ENCODE results near the gene CDH4.
"Not testable (repeated sequence)": the region's sequence is repeated elsewhere in the genome, so short reads cannot be mapped to it uniquely, and the experiment has no call there.

CDH4 gene

DNA sequence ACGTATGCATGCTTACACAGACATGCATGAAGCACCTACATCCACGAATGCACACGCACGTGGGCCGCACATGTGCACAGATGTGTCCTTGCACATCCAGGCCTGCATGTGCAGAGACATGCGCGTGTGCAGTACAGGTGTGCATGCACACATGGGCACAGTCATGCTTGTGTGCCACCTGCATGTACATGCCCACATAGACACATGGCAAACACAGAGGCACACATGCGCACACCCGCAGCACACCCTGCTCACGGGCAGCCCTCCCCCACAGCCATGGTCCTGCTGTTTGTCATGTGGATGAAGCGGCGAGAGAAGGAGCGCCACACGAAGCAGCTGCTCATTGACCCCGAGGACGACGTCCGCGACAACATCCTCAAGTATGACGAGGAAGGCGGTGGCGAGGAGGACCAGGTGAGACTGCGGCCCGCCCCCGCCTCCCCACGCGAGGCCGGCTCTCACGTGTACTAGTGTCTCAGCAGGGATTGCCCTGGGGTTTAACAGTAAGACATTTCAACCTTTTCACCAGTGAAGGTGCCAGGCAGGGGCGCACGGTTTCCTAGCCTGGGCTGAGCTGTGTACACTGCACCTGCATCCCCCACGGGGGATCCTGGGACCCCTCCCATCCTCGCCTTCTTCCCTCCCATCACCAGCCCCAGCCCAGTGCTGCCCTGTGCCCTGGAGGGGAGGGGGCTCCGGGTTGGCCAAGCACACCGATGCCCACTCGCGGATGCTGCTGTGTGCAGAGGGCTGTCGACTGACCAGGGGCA, 680.8 kb downstream of the CDH4 start:
- no peak for DNase-seq (ENCODE audit: low spot score)

DNA sequence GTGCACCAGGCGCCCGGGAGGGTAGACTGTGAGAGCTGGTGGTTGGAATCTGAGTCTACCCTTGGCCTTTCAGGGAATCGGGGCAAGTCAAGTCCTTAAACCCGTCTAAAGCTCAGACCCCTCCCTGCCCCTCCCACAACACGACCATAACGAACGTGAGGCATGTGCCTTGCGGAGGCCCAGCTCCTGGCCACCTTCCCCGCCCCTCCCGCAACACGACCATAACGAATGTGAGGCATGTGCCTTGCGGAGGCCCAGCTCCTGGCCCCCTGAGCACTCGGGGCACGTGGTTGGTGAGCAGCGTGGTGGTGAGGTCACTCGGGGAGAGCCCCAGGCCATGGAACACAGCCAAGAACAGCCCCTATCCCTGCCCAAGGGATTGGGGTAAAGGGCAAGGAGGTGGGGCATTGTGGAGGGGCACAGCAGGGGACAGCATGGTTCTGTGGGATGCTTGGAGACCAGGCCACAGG, 681.5 kb downstream of the CDH4 start:
- DNase-seq (ENCODE audit: low spot score) = no peak

DNA sequence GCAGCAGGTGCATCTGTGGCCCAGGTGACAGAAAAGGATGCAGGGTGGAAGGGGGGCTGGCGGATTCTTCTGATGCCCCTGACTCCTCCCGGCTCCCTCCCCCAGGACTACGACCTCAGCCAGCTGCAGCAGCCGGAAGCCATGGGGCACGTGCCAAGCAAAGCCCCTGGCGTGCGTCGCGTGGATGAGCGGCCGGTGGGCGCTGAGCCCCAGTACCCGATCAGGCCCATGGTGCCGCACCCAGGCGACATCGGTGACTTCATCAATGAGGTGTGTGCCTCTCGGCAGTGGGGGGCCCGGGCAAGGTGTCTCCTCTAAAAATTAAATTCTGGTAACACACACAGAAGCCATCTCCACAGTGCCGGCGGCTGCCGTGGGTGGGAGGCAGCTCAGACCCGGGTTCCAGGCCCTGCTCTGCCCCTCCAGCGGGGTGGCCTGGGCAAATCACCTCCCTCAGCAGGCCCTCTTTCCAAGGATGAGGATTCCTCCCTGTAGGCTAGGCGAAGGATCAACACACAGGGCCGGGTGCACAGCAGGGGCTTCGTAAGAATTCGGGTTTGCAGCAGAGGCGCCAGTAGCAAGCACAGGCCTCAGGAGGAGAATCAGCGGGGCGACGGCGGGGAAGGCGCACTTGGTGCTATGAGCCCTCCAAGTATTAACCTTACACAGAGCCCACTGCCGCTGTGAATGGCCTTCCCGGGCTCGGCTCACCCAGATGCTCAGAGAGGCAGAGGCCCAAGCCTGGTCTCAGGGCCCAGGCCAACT, 682.1 kb downstream of the CDH4 start:
- DNase-seq (ENCODE audit: low spot score) = no peak

DNA sequence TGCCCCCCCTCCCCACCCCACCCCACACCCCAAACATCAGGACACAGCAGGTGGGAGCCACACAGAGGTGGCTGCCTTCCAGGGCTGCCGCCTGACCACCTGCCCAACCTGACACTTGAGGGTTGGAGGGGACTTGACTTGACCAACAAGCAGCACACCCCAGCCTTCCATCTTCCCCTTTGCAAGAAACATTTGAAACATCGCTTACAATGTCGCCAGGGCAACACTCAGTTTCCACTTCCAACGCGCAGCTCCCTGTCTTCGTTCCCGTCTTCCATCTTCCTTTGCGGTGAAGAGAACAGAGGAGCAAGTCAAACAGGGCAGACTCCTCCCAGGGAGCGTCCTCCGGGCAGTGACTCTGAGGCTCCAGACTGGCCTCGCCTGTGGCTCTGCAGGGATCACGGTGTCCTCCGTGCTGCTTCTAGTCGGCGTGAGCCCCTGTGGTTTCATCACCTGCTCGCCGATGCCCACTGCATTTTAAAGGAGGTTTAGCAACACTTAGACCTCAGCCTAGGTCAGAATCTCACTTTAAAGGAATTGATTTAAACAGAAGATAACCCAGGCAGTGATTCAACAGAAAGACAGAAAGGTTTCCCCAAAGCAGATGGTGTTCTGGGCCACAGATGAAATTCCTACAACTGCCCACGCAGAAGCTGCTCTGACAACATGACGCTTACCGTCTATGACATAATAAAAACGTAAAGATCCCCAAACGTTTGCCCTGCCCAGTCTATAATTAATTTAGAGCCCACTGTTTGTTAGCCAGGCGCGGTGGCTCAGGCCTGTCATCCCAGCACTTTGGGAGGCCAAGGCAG, 682.9 kb downstream of the CDH4 start:
- DNase-seq (ENCODE audit: low spot score) = no peak

DNA sequence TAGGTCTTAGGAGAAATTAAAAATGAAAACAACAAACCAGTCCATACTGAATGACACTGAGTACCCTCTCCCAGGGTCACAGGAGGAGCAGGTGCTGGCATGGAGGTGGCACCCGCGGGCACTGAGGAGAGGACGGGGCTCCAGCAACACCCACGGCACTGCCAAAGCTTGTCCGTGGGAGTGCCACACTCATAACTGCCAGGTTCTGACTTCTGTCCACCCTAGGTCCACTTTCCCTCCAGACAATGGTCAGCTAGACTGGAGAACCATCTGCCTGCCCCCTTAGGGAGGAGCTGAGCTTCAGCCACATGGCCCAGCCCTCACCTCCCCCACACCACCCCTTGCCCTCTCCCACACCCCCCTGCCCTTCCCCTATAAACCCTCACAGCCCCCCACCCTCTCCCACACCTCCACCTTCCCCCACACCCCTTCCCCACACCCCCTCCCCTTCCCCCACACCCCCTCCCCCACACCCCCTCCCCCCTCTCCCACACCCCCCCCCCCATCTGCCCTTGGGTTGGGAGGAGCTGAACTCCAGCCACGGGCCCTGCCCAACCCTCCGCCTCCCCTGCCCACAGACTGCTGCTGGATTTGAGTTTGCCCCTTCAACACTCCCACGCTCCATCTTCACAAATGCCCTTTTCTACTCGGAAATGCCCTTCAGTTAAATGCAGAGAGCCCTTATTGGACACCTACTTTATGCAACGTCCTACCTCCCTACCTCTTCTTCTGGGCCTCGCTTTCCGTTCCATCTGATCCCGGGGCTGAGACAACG, 684.1 kb downstream of the CDH4 start:
- no peak for DNase-seq (ENCODE audit: low spot score)

DNA sequence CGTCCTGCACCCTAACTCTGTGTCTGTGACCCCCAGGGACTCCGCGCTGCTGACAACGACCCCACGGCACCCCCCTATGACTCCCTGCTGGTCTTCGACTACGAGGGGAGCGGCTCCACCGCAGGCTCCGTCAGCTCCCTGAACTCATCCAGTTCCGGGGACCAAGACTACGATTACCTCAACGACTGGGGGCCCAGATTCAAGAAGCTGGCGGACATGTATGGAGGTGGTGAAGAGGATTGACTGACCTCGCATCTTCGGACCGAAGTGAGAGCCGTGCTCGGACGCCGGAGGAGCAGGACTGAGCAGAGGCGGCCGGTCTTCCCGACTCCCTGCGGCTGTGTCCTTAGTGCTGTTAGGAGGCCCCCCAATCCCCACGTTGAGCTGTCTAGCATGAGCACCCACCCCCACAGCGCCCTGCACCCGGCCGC, 684.7 kb downstream of the CDH4 start:
- DNase-seq (ENCODE audit: low spot score) = no peak

DNA sequence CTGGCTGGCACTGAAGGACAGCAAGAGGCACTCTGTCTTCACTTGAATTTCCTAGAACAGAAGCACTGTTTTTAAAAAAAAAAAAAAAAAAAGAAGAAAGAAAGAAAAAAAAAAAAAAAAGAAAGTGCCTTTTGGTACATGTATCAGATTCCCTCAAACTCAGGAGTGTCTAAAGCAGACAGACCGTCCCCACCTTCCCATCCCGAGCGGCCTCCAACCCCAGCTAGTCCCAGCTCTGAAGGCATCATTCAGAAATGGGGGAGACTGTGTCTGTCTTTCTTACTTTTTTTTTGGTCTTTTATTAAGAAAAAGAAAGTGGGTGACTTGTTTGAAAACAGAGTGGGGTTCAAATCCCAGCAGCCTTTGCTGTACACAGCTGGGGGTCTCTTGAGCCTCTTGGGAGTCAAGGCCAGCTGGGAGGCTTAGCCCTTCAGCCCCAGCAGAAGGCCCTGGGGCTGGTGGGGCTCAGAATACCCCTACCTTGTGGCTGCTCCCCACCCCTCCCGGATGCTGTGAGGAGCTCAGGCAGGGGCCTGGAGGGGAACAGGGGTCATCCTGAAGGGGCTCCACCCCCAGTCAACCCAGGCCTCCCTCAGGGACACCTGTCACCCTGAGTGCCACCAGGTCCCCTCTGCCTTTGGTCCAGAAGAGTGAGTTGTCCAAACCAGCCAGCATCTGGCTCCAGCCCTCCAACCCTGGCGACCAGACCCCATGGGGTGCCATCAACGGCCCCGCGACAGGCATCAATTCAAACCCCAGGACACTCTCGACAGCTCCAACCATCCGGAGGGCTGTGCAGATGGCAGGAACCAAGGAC, 685.3 kb downstream of the CDH4 start:
- no peak for DNase-seq (ENCODE audit: low spot score)

DNA sequence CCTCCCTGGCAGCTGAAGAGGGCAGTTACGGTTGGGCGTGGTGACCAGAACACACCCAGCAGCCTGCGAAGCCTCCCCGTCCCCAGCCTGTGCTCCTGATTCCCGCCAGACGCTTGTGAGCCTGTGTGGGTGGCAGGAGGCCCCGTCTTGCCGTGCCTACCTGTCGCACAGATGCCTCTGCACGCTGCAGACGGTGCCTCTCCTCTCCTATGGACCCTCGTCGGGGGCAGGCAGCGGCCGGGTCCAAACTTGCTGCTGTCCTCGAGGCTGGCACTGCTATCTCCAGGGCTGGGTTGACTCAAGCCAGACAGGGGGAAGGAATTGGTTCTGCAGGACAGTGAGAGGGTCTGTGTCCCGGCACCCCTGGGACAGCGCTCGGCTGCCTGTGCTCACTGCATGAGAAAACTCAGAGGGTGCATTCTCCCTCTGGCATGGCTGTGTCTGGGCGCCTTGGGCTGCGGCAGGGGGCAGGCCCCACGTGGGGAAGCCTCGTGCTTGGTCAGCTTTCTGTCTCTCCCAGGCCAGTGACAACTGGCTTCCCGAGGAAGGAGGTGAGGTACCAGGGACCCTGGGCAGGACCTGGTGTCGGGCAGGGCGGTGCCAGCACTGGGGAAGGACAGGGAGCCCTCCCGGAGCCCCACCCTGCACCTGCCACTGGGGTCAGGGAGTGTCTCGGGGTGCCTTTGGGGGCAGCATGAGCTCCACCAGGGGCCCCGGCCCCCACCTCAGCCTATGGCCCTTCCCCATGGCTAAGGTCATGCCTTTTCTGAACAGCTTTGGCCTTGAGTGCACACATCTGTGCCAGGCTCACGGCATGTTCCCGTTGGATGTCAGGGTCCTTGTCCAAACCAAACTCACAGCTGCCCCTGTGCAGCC, 686.1 kb downstream of the CDH4 start:
- DNase-seq (ENCODE audit: low spot score) = no peak

DNA sequence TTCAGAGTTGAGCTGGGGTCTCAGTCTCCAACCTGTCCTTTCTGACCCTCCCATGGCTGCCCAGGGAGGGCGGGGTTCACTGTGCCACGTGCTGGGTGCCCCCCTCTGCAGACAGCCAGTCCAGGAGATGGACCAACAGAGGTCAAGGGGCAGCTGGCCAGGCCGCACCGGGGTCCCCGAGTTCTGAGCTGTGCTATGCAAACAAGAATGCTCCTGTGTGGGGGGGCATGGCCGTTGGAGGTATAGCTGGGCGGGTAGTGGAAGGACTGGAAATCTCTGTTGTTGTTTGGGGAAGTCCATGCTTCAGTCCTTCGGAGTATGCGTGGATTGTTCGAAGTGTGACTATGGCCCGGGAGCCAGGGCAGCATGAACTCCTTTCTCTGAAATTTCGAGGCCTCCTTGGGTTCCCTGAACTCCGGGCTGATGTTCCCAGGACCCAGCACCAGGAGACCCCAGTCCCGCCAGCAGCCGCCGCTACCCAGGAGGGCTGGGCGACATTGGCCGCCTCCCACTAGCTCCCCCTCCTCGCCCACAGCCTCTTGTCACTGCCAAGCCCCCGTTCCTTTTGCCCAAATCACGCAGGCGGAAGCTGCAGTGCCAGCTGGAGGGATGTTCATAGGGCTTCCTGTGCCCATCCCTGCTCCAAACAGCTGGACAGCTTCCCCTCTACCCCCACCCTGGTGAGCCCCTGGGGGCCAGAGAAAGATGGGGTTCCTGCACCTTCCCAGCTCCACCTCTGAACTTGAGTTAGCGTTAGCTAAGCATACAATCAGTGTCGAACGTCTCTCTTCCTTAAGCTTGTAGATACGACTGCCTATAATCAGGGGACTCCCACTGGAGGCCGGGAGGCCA, 687.0 kb downstream of the CDH4 start:
- DNase-seq (ENCODE audit: low spot score) = no peak

DNA sequence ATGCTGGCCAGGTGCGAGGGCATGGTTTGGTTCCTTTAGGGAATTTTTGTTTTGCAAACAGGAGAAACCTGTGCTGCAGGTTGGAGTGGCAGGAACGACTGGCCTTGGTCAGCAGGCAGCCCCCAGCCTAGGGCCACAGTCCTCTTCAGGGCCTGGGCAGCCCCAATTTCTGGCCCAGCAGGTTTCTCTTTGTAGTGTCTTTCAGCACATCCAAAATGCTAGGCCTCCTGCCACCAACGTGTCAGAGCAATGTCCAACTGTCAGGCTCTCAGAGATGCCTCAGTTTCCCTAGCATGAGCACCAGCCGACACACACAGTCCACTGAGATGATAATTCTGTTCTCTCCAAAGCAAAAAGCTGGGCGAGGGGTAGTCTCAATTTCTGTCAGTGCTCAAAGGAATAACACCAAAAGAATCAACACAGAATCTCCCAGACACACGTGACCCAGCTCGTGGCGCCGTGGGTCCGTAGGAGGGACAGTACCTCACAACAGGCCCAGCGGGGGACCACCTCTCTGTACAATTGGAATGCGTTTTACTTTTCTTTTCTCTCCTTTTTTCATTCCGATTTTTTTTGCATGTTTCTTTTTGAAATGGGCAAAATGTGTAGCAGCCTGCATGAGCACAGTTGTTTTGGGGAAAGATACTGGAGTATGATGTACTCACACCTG, 687.8 kb downstream of the CDH4 start:
- no peak for DNase-seq (ENCODE audit: low spot score)

DNA sequence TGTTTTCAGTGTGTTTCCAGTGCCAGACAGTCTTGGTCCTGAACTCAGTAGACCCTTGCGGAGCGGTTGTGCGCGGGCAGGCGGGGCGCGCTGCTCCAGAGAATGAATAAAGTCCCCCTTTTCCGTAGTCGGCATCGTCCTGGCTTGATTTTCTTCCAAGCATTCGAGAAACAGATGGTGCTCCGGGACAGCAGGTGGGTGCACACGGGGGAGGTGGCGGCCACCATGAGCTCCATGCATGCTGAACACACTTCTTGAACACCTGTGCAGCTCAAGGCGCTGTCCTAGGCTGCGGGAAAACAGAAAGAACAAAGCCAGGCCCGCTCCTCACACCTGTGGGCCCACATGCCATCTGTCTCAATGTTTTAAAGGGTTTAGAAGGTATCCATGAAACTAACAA, 688.4 kb downstream of the CDH4 start:
- no peak for DNase-seq (ENCODE audit: low spot score)

DNA sequence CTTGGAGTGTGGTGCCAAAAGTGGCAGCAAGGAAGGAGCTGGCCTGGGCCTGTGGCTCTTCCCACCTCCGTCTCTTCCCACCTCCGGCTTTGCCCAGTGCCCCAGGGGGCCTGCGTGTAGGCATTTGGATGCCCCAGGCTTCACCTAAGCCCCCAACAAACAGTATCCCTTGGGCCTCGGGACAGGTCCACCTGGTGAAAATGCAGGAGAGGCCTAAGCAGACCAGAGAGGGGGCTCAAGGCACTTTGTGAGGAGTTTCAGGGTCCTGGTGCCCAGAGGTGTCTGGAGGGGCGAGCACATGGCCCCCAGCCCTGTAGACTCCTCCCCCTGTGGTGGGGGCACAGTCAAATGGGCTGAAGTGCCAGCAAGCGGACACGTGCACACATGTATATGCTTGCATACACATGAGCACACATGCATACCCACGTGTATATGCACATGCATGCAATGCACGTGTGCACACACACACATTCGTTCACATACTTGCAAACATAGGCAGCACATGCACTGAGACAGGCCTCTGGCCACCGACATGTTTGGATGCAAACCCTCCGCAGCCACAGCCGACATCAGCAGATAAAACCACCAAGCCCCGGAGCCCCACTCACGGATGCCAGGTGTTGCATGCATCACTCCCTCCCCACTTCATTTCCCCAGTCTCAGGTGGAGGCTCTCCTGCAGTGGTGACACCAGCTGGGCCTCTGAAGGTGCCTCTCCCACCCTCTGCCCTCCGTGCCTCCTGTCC, 689.1 kb downstream of the CDH4 start:
- no peak for DNase-seq (ENCODE audit: low spot score)

DNA sequence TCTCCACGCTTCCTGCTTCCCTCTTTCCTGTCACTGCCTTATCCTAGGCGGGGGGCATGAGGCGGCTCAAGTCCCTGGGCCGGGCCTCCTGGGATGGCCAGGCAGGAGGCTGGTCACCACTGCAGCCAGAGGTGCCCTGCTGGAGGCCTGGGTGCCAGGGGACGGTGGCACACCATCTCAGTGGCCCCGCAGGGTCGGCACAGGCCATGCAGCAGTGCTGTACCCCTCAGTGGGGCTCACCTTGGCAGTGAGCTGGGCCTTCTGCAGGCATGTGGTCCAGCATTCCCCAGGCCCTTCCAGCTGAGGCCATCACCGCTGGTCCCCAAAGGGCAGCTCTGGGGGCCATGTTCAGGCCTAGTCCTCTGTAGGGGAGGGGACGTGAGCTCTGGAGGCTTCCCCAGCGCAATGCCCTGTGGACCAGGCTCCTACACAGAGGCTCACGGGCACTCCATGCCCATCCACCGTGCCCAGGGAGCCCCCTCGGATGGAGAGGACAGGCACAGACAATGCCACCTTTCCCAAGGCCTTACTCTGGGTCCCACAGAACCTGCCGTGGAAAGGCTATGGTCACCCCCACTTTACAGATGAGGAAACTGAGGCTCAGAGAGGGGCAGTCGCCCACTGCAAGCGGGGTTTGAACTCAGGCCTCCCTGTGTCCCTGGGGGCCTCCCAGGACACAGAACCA, 689.8 kb downstream of the CDH4 start:
- no peak for DNase-seq (ENCODE audit: low spot score)

DNA sequence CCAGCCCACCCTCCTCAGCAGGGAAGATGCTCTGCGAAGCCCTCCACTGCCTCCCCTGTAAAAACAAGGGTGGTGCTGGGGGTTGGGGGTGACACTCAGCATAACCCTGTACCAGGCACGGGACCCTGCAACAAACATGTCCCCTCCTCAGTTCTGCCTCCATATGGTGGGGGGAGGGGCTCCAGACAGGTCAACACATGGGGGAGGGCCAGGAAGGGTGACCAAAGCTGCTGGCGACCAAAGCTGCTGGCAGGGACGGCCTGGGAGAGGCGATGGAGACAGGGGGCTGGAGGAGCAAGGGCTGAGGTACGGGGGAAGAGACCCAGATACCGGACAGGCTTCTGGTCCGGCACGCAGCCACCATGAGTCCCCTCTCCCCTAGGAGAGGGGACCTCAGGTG, 690.5 kb downstream of the CDH4 start:
- DNase-seq (ENCODE audit: low spot score) = no peak

DNA sequence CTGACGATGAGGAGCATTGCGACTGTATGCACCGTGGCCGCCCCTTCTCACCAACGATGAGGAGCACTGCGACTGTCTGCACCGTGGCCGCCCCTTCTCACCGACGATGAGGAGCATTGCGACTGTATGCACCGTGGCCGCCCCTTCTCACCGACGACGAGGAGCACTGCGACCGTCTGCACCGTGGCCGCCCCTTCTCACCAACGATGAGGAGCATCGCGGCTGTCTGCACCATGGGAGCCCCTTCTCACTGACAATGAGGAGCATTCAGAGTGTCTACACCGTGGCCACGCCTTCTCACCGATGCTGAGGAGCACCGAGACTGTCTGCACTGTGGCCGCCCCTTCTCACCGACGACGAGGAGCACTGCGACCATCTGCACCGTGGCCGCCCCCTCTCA, 692.9 kb downstream of the CDH4 start:
- DNase-seq (ENCODE audit: low spot score) = not testable (repeated sequence)

DNA sequence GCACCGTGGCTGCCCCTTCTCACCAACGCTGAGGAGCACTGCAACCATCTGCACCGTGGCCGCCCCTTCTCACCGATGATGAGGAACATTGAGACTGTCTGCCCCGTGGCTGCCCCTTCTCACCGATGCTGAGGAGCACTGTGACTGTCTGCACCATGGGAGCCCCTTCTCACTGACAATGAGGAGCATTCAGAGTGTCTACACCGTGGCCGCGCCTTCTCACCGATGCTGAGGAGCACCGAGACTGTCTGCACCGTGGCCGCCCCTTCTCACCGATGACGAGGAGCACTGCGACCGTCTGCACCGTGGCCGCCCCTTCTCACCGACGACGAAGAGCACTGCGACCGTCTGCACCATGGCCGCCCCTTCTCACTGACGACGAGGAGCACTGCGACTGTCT, 693.4 kb downstream of the CDH4 start:
- not testable (repeated sequence) for DNase-seq (ENCODE audit: low spot score)

DNA sequence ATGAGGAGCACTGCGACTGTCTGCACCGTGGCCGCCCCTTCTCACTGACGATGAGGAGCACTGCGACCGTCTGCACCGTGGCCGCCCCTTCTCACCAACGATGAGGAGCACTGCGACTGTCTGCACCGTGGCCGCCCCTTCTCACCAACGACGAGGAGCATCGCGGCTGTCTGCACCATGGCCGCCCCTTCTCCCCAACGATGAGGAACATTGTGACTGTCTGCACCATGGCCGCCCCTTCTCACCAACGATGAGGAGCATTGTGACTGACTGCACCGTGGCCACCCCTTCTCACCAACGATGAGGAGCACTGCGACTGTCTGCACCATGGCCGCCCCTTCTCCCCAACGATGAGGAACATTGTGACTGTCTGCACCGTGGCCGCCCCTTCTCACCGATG, 696.0 kb downstream of the CDH4 start:
- DNase-seq (ENCODE audit: low spot score) = not testable (repeated sequence)
